NOMO-1 treated with DMSO at 0.1 percent for 48 hours (cell line): Measurements from ENCODE around the gene ZNF101.

ENCODE experiments used
- DNase-seq: peaks from one replicate; lab custom pipeline; 2025; ENCODE audit not compliant: unreplicated experiment; lab: John Stamatoyannopoulos, UW

ZNF101 gene

DNA sequence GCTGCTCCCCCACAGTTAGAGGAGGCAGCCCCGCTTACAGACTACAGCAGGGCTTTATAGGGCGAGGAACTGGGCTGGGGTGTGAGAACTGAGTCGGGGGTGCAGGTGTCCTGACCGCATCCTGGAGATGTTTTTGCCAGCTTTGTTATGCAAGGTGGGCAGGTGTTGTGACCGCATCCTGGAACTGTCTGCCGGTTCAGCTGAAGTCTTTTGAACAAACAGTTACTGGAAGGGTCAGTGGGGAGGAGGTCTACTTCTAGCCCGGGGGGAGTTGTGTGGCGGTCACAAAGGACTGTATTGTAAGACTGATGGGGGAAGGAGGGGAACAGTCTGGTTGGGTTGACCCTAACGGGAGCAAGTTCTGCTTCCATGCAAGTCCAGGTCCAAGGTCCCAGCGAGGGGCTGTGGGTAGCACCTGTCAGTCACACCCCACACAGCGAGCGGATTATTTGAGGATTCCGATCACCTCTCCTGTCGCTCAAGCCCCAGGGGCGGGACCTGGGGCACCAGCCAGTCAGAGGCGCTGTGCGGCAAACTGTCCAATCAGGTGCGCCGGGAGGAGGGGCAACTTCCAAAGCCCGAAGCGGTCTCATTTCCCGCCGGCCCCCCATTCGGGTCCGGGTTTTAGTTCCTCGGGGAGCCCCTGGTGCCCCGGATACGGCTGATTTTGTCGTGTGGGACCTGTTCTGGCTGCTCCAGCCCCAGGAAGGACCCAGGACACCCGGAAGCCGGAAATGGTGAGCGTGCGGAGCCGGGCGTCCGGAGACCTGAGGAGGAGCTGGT, at the start of gene ZNF101:
TSS of gene ZNF101 (plus strand) at position 610 of the 783 bp plus-strand sequence. CDS start at position 735, 125 bp downstream.
- DNase-seq, result peak; percentile 90

DNA sequence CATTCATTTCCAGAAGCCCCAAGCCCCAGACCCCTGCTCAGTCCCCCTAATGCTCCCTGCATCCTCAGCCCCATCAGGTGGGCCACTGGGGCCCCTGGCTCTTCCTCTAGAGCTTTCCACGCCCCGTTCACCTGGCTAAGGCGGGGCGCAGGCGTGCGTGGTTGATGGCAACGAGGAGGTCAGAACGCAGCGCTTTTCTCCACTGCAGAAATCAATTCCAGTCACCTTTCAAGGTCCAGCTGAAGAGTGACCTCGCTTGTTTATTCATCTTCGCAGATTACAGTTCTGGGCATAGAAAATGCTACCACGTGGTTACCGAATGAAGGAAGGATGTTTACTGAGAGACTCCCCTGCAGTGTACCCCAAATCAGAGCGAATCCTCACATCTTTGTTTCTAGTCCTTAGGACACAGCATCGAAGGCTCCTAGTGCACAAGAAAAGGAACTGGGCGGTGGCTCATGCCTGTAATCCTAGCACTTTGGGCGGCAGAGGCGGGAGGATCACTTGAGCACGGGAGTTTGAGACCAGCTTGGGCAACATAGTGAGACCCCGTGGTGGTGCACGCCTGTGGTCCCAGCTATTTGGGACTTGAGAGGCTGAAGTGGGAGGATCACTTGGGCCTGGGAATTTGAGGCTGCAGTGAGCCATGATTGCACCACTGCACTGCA, 49.3 kb upstream of the ZNF101 start:
- DNase-seq, result no peak

DNA sequence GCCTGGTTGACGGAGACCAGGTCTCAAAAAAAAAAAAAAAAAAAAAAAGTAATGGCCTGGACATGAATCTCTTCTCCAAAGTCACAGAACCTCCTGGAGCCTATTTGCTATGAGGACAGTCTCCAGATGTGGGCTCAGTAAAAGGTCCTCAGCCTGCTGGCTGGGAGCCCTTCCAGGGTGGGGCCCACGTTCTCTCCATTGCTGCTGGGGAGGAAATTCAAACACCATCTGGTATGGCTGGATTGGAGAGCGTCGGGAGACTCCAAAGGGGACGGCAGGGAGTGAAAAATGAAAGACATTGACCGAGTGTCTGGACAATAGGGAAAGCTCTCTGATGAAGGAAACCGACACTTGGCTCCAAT, 48.8 kb upstream of the ZNF101 start:
- DNase-seq, result no peak

DNA sequence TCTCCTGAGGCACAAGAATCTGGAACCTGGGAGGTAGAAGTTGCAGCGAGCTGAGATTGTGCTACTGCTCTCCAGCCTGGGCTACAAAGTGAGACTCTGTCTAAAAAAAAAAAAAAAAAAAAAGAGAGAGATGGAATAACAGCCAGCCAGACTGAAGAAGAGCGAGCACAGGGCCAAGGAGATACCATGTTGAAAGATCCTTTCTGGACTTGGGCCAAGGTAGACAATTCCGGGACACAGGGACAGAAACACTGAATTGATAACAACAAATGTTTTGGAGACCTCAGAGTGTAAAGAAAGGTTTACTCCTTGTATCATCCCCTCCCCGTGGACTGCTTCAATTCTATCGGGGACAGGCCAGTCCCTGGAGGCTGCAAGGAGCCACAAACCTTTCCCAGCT, 45.3 kb upstream of the ZNF101 start:
- DNase-seq, result no peak

DNA sequence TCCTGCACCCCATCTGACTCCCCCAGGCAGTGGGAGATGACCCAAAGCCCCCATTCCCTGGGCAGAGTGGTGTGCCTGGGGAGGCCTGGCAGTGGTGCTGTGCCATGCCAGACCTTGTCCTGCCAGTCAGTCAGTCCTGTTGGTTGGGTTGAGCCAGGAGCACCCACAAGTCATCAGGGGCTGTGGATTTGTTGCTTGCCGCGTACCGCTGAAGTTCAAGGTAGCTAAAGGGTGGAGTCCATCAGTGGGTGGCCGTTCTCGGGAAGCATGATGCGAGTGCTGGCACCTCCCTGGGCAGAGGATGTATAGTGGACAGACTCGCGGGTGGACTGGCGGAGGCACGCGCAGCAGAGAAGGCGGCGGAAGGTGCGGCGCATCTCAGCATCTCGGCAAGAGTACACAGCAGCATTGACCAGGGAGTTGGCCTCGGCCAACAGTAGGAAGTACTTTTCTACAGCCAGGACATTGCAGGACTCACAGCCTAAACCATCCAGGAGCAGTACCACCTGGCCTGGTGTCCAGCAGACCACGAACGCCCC, 44.5 kb upstream of the ZNF101 start:
- no peak for DNase-seq

DNA sequence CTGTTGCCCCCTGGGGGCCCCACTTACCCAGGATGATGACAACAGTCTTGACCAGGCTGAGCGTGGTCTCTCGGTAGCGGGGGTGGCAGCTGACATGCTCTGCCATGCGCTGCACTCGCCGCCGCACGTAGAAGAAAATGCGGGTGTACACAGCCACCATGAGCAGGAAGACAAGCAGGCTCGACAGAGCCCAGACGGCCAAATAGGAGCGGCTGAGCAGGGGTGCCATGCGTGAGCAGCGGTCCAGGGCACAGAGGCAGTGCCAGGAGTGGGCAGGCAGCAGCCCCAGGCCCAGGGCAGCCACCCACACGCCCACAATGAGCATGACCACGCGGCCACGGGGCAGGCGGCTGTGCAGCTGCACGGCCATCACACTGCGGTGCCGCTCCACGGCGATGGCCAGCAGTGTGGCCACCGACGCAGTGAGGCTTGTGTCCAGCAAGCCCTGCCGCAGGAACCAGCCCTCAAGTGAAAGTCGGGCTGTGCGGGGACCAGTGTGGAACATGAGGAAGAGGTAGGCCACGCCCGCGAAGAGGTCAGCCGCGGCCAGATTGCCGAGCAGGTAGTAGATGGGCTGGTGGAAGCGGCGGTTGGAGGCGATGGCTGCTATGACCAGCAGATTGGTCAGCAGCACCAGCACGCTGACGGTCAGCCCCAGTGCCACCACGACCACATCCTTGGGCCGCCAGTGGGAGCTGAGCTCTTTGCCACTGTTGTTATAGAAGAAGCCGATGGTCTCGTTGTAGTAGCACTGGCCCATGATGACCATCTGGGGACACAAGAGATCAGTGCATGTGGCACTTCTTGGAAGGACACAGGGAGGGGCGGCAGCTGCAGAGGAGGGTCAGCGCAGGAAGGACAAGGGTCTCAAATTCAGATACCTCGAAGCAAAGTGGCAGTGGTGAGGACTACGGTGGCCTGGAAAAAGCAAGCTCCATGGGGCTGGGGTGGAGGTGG, 41.8 kb upstream of the ZNF101 start:
- no peak for DNase-seq

DNA sequence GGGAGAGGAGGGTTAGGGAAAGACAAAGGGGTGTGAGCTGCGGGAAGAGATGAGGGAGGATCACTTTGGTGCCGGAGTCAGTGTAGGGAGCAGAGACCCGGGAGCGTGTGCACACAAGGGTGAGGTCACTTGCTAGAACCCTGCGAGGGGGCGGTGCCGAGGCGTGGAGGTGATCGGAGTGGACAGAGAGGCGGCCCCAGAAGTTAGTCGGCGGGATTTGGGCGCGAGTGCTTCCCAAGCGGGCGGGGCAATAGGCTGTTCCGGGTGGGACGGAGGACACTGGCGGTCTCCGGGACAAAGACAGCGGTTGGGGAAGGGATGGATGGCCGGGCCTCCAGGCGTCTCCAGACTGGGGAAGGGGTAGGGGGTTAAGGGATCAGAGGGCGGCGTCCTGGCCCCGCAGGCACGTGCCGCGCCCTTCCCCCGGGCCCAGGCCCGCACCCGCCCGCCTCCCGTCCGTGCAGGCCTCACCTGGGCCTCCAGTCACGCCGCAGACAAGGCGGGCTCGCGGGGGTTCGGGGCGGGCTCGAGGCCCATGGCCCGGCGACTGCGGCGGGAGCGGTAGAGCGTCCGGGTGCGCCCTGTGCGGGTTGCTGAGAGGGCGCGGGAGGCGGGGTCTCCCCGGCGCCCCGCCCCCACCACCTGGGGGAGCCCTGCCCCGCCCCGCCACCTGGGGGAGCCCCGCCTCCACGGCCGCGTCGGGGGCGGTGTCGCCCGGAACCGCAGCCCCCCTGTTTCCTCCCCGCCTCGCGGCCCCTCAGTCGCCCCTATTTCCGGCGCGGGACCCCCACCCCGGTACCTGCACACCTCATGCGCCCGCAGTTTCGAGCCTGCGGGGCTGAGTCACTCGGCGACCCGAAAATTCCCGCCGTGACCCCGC, 40.8 kb upstream of the ZNF101 start, which contains the start of gene LPAR2:
TSS of gene LPAR2 (minus strand) at position 600 of the 880 bp plus-strand sequence. CDS start 945 bp downstream, outside the sequence.
- DNase-seq, result peak; percentile 10

DNA sequence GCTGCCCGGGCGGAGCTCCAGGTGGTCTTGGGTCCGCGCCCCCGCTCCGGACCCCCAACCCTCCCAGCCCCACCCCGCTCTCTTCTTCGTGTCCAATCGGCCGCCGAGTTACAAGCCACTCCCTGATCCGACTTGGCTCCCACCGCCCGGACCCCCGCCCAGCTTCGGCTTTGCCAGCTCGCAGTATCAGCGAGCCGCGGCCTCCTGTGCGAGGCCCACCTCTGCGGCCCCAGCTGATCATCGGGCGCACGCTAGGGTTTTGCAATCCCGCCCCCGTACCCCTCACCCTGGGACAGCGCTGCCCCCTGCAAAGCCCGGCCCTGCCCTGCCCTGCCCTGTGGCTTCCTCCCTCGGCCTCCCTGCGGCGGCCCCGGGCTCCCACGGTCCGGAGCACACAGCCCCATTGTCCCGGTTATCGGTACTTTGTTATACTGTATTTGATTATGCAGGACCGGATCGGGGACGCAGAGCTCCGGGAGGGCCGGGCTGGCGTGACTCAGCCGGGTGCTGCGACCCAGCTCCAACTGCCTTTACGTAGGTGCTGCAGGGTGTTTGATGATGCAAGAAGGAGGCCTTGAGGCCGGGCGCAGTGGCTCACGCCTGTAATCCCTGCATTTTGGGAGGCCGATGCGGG, 40.0 kb upstream of the ZNF101 start:
- peak; percentile 37 for DNase-seq

DNA sequence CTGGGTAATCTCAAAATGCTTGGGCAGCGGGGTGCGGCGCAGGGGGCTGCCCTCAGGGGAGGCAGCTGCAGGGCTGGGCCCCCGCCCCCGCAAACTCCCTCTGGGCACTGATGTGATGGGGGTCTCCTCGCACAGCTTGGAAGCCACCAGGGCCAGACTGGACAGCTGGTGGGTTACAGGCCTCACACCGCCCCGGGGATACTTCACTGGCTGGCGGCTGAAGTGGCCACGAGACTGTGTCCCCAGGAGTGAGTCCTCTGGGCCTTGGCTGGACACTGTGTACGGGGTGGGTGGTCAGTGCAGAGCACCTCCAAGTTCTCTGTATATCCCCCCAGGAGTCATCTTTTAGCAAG, 38.6 kb upstream of the ZNF101 start:
- DNase-seq, result no peak

DNA sequence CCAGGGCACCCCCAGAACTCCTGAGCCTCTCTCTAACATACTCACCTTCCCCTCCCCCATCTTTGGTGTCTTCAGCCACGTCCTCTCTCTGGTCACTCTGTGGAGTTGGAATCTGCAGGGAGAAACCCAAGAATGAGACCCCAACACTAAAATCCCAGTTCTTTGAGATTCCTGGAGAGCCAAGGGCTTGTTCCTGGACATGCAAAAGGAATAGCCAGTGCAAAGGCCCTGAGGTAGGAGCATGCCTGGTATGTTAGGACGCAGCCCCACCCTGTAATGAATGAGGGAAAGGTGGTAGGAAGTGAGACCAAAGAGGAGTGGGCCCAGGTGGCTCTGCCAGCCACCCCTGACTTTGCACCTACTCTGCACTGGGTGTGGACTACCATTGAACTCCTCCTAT, 38.2 kb upstream of the ZNF101 start:
- DNase-seq, result no peak

DNA sequence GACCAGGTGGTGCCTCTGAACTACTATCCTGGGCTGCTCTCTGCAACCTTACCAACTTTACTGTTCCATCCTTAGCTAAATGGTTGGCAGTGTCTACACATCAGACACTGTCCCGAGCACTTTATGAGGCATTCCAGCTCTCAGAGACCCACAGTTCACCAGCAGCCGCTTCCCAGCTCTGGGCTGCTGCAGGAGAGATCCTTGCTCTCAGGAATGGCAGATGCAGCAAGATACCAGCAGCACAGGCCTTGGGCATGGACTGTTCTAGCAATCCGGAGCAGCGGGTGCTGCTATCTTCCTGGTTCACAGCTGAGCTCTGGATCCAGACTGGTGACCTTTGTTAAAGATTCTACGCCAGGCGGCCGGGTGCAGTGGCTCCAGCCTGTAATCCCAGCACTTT, 37.3 kb upstream of the ZNF101 start:
- DNase-seq, result no peak

DNA sequence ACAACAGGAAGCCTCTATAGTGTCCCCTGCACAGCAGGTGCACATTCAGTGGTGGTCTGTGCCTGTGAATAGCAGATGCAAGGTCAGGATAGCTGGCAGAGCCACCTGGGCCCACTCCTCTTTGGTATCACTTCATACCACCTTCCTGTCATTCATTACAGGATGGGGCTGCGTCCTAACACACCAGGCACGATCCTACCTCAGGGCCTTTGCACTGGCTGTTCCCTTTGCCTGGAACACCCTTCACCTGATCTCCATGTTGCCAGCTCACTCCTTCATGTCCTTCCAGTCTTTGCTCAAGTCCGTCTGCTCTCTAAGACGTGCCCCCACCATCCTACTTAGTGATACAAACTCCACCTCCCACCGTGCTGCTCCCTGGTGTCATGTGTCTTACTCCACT, 36.0 kb upstream of the ZNF101 start:
- DNase-seq, result no peak

DNA sequence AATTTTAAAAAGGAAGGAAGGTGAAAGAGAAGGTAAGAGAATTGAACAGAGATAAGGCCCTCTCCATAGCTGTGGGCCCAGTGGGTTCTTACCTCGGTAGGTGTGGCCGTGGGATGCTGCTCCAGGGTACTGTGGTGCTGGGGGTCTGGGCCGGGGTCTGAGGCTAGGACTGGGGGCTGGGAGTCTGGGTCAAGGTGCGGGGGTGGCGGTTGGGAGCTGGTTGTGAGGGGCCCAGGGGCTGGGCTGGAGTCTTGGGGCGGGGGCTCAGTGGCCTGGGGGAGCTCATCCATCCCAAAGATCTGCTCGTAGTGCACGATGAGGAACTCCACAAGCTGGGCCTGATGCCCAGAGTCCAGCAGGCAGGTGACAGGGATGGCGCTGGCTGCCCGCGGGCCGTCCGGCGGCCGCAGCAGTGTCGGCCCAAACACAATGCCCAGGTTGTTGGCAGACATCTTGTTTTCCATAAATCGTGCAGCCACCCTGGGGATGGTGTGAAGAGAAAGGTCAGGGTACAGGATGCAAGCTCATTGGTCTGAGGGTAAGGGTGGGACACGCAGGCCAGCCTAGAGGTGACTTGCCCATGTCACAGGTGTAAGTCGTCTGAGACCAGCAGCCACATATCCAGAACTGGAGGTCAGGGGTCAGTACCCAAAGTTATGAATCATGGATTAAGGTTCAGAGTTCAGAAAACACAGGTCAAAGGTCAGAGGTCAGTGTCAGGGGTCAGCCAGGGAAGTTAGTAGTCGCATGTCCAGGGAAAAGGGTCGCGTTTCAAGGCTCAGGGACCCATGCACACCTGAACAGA, 34.7 kb upstream of the ZNF101 start:
- DNase-seq, result no peak

DNA sequence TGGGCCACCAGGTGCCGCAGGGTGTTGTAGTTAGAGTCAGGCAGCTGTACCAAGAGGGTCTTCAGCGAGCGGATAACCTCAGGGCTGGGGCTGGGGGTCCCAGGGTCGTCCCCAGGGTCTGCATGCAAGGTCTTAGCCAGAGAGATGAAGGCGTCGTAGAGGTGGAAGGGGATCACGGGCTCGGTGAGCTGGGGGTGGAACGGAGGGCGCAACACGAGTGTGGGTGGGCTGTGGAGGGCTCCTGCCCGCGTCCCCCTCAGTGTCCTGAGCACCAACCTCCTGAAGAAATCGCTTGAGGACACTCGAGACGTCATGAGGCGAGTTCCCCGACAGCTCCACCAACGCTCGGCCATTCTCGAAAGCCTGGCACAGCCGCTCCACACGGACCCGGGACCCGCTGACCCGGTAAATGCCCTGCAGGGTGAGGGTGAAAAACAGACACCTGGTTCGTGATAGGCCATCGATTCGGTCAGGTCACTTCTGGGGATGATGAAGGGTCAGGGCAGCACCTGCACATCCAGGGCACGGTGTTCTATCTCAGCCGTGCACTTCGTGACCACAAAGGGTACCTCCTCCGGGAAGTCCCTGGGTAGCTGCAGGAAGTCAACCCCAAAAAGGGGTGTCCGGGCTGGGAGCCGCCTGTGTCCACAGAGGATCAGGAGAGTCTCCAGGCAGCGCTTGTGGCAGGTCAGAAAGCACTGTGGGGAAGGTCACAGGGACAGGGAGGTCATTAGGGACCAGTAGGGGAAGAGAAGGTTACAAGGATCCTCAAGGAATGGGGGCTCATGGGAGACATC, 33.9 kb upstream of the ZNF101 start:
- no peak for DNase-seq

DNA sequence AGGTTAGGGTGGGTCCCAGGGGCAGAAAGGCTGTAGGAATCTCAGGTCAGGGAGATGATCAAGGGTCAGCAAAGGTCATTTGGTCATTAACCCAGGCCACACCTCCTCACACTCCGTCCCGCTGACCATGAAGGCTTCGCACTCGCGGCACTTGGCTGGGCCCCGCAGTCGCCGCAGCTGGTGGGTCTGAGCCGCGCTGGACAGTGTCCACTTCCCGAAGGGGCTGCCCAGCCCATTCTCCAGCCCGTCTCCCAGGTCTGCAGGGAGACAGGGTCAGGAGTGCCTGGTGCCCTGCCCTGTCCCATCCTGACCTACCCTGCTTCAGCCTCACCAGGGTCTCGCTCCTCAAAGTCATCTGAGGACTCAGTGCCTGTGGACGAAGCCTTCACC, 33.3 kb upstream of the ZNF101 start:
- DNase-seq, result no peak

DNA sequence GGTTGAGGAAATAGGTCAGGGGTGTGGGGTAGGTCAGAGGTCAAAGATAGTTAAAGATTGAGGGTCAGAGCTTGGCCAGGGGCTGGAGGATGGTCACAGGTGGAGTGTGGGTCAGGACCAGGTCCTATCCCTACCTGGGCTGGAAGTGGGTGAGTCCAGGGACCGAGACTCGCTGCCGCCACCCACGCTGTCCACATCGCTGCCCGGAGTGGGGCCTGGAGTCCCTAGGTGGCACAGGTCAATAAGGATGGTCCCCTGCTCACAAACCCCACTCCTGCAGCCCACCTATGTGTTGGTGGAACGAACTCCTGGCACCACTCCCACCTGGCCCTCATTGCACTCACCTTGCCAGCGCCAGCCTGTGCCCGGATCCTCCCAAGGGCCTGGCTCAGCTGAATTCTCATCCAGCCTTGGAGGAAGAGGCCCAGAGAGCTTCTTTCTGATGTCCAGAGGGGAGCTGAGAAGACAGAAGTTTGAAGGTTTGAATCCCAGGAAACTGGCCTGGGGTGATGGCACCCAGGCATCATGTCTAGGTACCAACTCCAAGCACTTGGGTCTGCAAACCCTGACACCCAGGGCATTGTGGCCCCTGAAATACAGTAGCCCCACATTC, 32.0 kb upstream of the ZNF101 start:
- DNase-seq, result no peak

DNA sequence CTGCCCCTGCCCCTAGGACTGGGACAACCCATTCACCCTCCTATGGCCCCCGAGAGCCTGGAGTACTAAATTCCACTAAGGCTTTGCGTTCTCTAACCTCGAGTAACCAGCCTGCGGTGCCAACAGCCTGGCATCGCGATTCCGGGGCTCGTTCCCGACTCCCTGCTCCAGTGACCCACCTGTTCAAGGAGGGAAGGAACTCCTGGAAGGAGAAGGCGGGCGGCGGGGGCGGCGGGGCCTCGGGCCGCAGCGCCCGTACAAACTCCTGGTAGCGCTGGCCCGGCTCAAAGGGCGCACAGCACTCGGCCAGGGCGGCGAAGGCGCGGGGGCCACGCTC, 31.5 kb upstream of the ZNF101 start:
- DNase-seq, result no peak
